ENCODE measurements around the gene MORN1. TPM values are rescaled to one million over a fixed set of nuclear protein-coding genes. Genes with fewer than 3 reads are reported as not detected.

Gene MORN1
- total and polyA plus RNA-seq, 4 donors, result 2.3 to 6.9 (median 3.6) TPM

DNA sequence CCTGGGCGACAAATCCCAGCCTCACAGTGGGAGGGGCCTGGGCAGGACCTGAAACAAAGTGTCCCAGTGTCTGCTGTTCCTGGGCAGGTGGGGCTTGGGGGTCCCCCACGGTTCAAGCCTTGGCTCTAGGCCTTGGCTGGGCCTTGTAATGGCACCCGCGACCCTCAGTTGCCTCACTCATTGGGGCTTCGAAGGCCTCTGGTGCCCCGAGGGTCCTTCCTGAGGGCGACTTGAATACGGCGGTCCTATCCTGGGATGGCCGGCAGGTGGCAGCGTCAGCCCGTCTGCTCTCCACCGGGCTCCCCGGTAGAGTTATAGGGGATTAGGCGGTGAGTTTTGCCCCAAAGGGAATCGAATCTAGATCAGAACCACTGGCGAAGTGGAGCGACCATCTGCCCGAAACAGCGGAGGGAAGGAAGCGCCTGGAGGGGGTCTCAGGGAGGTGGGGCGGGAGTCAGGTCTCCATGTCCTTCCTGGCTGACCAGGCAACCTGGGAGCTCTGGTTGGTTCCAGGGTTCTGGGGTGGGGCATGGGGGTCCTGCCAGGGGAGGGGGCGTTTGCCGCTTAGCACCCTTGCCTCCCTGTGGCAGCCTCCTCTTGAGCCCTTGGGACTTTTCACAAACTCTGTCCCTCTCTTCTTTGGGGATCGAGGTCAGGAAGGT lies 23.1 kb upstream of the MORN1 start:
- Histone ChIP-seq H3K27ac (ENCODE audit: low read depth in 1 of 2, low read length in 2 of 2) (peak overlapping the region; percentile 67 to 77), H3K4me1 (ENCODE audit: control insufficient read depth in 4 of 4, insufficient read depth in 4 of 4, low read length in 3 of 4) (peaks cover 11 to 45% (median 40%) of the 10 kb centered on the region in 4 donors), H3K9me3 (ENCODE audit: control insufficient read depth in 4 of 4, low read length in 3 of 4) (no peaks in the 10 kb centered on the region), H3K4me3 (ENCODE audit: low read depth in 1 of 3, low read length in 3 of 3) (peak overlapping the region in 2 of 3 donors; percentile 4 to 12), H3K9ac (ENCODE audit: low read depth in 1 of 2, low read length in 2 of 2) (peak overlapping the region in 1 of 2 donors; percentile 48), H3K36me3 (ENCODE audit: control insufficient read depth in 4 of 4, insufficient read depth in 3 of 4, low read depth in 1 of 4, low read length in 3 of 4) (no peaks in the 10 kb centered on the region), H3K27me3 (ENCODE audit: control insufficient read depth in 4 of 4, insufficient read depth in 4 of 4, low read length in 3 of 4) (no peaks in the 10 kb centered on the region)
- peak; percentile 81 for DNase-seq (ENCODE audit: low spot score)
- WGBS, result 2% methylated on average over 25 of the region's 25 CpGs
- TF ChIP-seq RAD21 (IDR thresholded peaks at IDR 0.05), result peak; percentile 93 to 97
- no peak for TF ChIP-seq HNF4A (conservative IDR thresholded peaks at IDR 0.05)
- TF ChIP-seq, protein P1, sequence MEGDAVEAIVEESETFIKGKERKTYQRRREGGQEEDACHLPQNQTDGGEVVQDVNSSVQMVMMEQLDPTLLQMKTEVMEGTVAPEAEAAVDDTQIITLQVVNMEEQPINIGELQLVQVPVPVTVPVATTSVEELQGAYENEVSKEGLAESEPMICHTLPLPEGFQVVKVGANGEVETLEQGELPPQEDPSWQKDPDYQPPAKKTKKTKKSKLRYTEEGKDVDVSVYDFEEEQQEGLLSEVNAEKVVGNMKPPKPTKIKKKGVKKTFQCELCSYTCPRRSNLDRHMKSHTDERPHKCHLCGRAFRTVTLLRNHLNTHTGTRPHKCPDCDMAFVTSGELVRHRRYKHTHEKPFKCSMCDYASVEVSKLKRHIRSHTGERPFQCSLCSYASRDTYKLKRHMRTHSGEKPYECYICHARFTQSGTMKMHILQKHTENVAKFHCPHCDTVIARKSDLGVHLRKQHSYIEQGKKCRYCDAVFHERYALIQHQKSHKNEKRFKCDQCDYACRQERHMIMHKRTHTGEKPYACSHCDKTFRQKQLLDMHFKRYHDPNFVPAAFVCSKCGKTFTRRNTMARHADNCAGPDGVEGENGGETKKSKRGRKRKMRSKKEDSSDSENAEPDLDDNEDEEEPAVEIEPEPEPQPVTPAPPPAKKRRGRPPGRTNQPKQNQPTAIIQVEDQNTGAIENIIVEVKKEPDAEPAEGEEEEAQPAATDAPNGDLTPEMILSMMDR (IDR thresholded peaks at IDR 0.05; ENCODE audit: low read depth, low read length, missing input control), result peak; percentile 86

DNA sequence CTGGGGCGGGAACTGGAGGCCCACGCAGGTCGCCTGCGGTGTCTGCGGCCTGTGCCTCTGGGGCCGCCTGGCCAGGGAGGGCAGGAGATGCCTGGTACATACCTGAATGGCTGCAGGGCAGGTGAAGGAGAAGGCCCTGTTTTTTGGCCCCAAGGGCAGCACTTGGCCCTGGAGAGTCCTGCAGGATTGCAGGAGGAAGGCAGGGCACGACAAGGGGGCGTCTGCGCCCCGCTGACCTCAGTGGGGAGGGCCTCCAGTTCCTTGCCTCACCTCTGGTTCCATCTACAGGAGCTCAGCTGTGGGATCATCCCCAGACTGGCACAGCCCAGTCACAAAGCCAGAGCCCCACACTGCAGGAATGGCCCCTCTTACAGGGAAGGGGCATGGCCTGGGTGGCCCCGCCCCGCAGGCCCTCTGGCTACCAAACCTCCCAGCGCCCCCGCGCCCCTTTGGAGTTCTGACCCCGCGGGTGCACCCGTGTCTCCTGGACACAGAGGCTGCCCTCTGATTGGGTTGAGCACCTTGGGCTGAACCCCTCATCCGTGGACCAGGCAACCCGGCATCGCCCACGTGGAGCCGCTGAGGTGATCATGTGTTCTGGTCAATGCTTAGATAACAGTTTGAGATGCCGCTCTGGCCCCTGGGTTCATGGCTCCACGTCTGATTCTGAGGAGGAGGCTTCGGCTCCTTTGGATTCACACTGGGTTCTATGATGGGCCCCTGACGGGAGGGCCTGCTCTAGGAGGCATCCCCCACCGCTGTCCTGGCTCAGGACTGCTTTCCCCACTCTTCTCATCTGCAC lies 22.3 kb upstream of the MORN1 start:
- Histone ChIP-seq H3K9ac (ENCODE audit: low read depth in 1 of 2, low read length in 2 of 2) (peak overlapping the region; percentile 48 to 82), H3K27ac (ENCODE audit: low read depth in 1 of 2, low read length in 2 of 2) (peak overlapping the region; percentile 77 to 95), H3K4me3 (ENCODE audit: low read depth in 1 of 3, low read length in 3 of 3) (peak overlapping the region; percentile 5 to 93 (median 90)), H3K36me3 (ENCODE audit: control insufficient read depth in 4 of 4, insufficient read depth in 3 of 4, low read depth in 1 of 4, low read length in 3 of 4) (no peaks in the 10 kb centered on the region), H3K4me1 (ENCODE audit: control insufficient read depth in 4 of 4, insufficient read depth in 4 of 4, low read length in 3 of 4) (peaks cover 16 to 52% (median 48%) of the 10 kb centered on the region in 4 donors), H3K27me3 (ENCODE audit: control insufficient read depth in 4 of 4, insufficient read depth in 4 of 4, low read length in 3 of 4) (no peaks in the 10 kb centered on the region), H3K9me3 (ENCODE audit: control insufficient read depth in 4 of 4, low read length in 3 of 4) (no peaks in the 10 kb centered on the region)
- 23% methylated on average over 28 of the region's 28 CpGs for WGBS
- no peak for DNase-seq (ENCODE audit: low spot score)
- TF ChIP-seq HNF4A (conservative IDR thresholded peaks at IDR 0.05) (peak in 1 of 2 donors; percentile 7), GABPA (IDR thresholded peaks at IDR 0.05 in 1 of 2, conservative IDR thresholded peaks at IDR 0.05 in 1 of 2) (no peak), TAF1 (conservative IDR thresholded peaks at IDR 0.05) (no peak)
- TF ChIP-seq, protein P2, sequence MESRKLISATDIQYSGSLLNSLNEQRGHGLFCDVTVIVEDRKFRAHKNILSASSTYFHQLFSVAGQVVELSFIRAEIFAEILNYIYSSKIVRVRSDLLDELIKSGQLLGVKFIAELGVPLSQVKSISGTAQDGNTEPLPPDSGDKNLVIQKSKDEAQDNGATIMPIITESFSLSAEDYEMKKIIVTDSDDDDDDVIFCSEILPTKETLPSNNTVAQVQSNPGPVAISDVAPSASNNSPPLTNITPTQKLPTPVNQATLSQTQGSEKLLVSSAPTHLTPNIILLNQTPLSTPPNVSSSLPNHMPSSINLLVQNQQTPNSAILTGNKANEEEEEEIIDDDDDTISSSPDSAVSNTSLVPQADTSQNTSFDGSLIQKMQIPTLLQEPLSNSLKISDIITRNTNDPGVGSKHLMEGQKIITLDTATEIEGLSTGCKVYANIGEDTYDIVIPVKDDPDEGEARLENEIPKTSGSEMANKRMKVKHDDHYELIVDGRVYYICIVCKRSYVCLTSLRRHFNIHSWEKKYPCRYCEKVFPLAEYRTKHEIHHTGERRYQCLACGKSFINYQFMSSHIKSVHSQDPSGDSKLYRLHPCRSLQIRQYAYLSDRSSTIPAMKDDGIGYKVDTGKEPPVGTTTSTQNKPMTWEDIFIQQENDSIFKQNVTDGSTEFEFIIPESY (IDR thresholded peaks at IDR 0.05), result no peak
- TF ChIP-seq, protein P3, sequence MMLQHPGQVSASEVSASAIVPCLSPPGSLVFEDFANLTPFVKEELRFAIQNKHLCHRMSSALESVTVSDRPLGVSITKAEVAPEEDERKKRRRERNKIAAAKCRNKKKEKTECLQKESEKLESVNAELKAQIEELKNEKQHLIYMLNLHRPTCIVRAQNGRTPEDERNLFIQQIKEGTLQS (IDR thresholded peaks at IDR 0.05), result no peak
- TF ChIP-seq, protein P1 (IDR thresholded peaks at IDR 0.05; ENCODE audit: low read depth, low read length, missing input control), result no peak

Data from liver (tissue), 9 donors.